ENCODE results near the gene NOS1.

GRCh38 chr12:117209626-117210025, 151.8 kb downstream of the NOS1 start:
- TF ChIP-seq POLR2AphosphoS5 (IDR thresholded peaks at IDR 0.05; ENCODE audit: low read depth, low read length), result no peak
- no peak for TF ChIP-seq POLR2A (IDR thresholded peaks at IDR 0.05; ENCODE audit: low read depth, low read length)
- TF ChIP-seq PAX5 (IDR thresholded peaks at IDR 0.05; ENCODE audit: insufficient read depth, low read length, severe bottlenecking), result no peak
